Coronary artery (tissue), 2 donors: ENCODE measurements around the gene GNA14.
A peak's percentile ranks its signal among the peaks of the same experiment; 100 is the strongest.

Source experiments
- DNase-seq: peaks from one replicate; pipeline ENCODE4 v3.0.0-alpha.2; 2017; ENCODE audit warnings: low spot score
- H3K27ac ChIP-seq, 2 donors: fragments of 200-600 bp; sonication (generic); one replicate each; pipeline ENCODE4 v1.5.1; 2016 to 2019
- H3K4me3 ChIP-seq: fragments of 200-600 bp; sonication (generic); 2 replicates; pipeline ENCODE4 v1.5.1; 2016; ENCODE audit warnings: mild to moderate bottlenecking, moderate library complexity
- CTCF ChIP-seq: fragments of 200-600 bp; sonication (generic); IDR thresholded peaks from one replicate; pipeline ENCODE4 v1.5.1; 2019; ENCODE audit warnings: antibody characterized with exemption

GNA14 gene

GRCh38 chr9:77471572-77471971, 176.6 kb downstream of the GNA14 start:
- no peak for DNase-seq
- H3K4me3 ChIP-seq, result no peak overlapping the region
- TF ChIP-seq CTCF, result no peak
- H3K27ac ChIP-seq, result no peak overlapping the region

GRCh38 chr9:77469515-77470231, 178.4 kb downstream of the GNA14 start:
- Histone ChIP-seq H3K27ac (no peak overlapping the region), H3K4me3 (no peak overlapping the region)
- no peak for TF ChIP-seq CTCF
- DNase-seq, result no peak

- no peak for DNase-seq
- no peak overlapping the region for H3K4me3 ChIP-seq
- TF ChIP-seq CTCF, result no peak
- no peak overlapping the region for H3K27ac ChIP-seq
These were observed 183.5 kb downstream of the GNA14 start for GRCh38 chr9:77464661-77465060.

GRCh38 chr9:77463151-77463550, 185.0 kb downstream of the GNA14 start:
- no peak for DNase-seq
- H3K4me3 ChIP-seq, result no peak overlapping the region
- TF ChIP-seq CTCF, result no peak
- H3K27ac ChIP-seq, result no peak overlapping the region

GRCh38 chr9:77462066-77462465, 186.1 kb downstream of the GNA14 start:
- H3K27ac ChIP-seq, result no peak overlapping the region
- no peak overlapping the region for H3K4me3 ChIP-seq
- no peak for DNase-seq
- no peak for TF ChIP-seq CTCF

- Histone ChIP-seq H3K27ac (no peak overlapping the region), H3K4me3 (no peak overlapping the region)
- DNase-seq, result no peak
- no peak for TF ChIP-seq CTCF
These were observed 187.2 kb downstream of the GNA14 start for GRCh38 chr9:77460938-77461337.

- Histone ChIP-seq H3K4me3 (no peak overlapping the region), H3K27ac (no peak overlapping the region)
- DNase-seq, result no peak
- TF ChIP-seq CTCF, result peak; percentile 71
These were observed 190.1 kb downstream of the GNA14 start for GRCh38 chr9:77457916-77458592.
